KMS-11 (cell line): ENCODE measurements around the gene CAMTA1.

Experiments used
- H2AFZ ChIP-seq: fragments of 200-600 bp; sonication (generic); 2 replicates; pipeline ENCODE4 v1.6.1; 2016; ENCODE audit warnings: antibody characterized with exemption, mixed run types, low read depth
- H3K27ac ChIP-seq: fragments of 200-600 bp; sonication (generic); 2 replicates; pipeline ENCODE4 v1.6.1; 2016; ENCODE audit warnings: mild to moderate bottlenecking, mixed run types
- H3K27me3 ChIP-seq: fragments of 200-600 bp; sonication (generic); 2 replicates; pipeline ENCODE4 v1.6.1; 2017; ENCODE audit warnings: mild to moderate bottlenecking, low read depth, mixed run types, moderate library complexity; ENCODE audit not compliant: insufficient read depth
- H3K36me3 ChIP-seq: fragments of 200-600 bp; sonication (generic); 2 replicates; pipeline ENCODE4 v1.6.1; 2017; ENCODE audit warnings: mild to moderate bottlenecking, mixed run types; ENCODE audit not compliant: insufficient read depth
- H3K4me1 ChIP-seq: fragments of 200-600 bp; sonication (generic); 2 replicates; pipeline ENCODE4 v1.6.1; 2016; ENCODE audit warnings: mild to moderate bottlenecking, low read depth, mixed run types; ENCODE audit not compliant: poor library complexity, severe bottlenecking
- H3K4me2 ChIP-seq: fragments of 200-600 bp; sonication (generic); 2 replicates; pipeline ENCODE4 v1.7.0; 2016; ENCODE audit warnings: mild to moderate bottlenecking, mixed run types
- H3K4me3 ChIP-seq: fragments of 200-600 bp; sonication (generic); IDR thresholded peaks from 2 replicates; pipeline ENCODE4 v1.6.1; 2017; ENCODE audit warnings: low read depth, low read length, mixed read lengths; ENCODE audit not compliant: insufficient read depth
- H3K79me2 ChIP-seq: fragments of 200-600 bp; sonication (generic); 2 replicates; pipeline ENCODE4 v1.6.1; 2016; ENCODE audit warnings: low read depth, mixed run types; ENCODE audit not compliant: insufficient read depth
- H3K9ac ChIP-seq: fragments of 200-600 bp; sonication (generic); 2 replicates; pipeline ENCODE4 v1.6.1; 2016; ENCODE audit warnings: mild to moderate bottlenecking, mixed run types
- H4K20me1 ChIP-seq: fragments of 200-600 bp; sonication (generic); 2 replicates; pipeline ENCODE4 v1.6.1; 2016; ENCODE audit warnings: mild to moderate bottlenecking, mixed run types; ENCODE audit not compliant: insufficient read depth
- TF ChIP-seq, protein P1 (sequence below): fragments of 200-600 bp; sonication (generic); conservative IDR thresholded peaks from 2 replicates; pipeline ENCODE4 v1.6.1; 2017; ENCODE audit warnings: low read depth, mild to moderate bottlenecking, antibody characterized with exemption, low read length, moderate library complexity, mixed read lengths

The CAMTA1 gene

DNA sequence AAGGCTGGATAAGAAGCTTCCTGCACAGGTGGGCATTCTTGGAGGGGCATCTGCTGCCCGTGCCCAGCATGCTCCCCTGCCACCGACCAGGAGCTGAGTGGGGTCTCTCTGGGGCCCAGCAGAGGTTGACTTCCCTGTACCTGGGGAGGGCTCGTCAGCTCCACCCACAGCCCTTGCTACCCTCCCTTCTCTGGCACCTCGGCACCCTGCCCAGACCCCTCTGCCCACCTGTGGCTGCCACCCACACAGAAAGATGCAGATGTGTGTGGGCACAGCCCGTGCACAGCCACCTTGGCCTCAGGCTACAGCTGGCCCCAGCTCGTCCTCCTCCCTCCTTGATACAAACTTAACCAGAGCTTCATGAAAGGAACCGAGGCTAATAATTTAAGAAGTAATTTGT, 744.7 kb downstream of the CAMTA1 start:
- TF ChIP-seq, protein P1, sequence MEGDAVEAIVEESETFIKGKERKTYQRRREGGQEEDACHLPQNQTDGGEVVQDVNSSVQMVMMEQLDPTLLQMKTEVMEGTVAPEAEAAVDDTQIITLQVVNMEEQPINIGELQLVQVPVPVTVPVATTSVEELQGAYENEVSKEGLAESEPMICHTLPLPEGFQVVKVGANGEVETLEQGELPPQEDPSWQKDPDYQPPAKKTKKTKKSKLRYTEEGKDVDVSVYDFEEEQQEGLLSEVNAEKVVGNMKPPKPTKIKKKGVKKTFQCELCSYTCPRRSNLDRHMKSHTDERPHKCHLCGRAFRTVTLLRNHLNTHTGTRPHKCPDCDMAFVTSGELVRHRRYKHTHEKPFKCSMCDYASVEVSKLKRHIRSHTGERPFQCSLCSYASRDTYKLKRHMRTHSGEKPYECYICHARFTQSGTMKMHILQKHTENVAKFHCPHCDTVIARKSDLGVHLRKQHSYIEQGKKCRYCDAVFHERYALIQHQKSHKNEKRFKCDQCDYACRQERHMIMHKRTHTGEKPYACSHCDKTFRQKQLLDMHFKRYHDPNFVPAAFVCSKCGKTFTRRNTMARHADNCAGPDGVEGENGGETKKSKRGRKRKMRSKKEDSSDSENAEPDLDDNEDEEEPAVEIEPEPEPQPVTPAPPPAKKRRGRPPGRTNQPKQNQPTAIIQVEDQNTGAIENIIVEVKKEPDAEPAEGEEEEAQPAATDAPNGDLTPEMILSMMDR = no peak
- H3K4me1 ChIP-seq = no peaks in the 10 kb centered on the region
- no peak overlapping the region for H3K4me3 ChIP-seq
- no peaks in the 10 kb centered on the region for H4K20me1 ChIP-seq
- H3K27me3 ChIP-seq = peaks cover 23% of the 10 kb centered on the region; the same call in 1 of the 2 replicates
- H3K27ac ChIP-seq = no peak overlapping the region
- no peak overlapping the region for H2AFZ ChIP-seq
- no peaks in the 10 kb centered on the region for H3K36me3 ChIP-seq
- no peak overlapping the region for H3K9ac ChIP-seq
- H3K79me2 ChIP-seq = no peaks in the 10 kb centered on the region
- no peak overlapping the region for H3K4me2 ChIP-seq

DNA sequence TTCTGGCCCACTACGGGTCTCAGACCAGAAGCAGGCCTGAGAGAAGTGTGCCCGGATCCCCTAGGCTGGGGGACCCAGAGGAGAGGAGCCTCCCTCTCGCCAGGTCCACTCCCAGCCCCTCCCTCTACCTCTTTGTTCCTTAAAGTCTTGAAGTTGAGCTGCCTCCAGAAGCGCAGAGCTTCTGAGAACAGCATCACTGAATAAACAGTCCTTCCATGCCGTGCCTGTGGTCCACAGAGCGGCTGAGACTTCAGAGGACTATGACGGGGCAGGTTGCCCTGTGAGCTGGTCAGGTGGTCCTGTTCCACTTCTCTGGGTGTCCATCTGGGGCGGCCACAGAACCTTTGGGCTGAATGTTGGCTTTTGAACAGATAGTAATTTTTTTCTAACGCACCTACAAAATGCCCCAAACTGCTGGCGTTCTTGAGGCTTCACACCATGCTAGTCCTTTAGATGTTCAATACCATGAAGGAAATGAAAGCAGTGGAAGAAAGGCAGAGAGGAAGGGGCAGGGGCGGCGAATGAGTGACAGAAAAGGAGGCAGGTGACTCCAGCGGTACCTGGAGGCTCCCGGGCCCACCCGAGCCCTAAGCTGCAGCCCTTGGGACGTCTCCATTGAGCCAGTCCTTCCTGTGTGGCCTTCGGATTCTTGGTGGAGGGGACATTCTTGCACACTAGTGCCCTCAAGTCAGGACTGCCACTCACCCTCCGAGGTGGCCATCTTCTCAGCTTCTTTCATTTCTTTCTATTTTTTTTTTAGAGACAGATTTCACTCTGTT, 746.5 kb downstream of the CAMTA1 start:
- no peak overlapping the region for H2AFZ ChIP-seq
- TF ChIP-seq, protein P1 = no peak
- no peak overlapping the region for H3K4me3 ChIP-seq
- H3K79me2 ChIP-seq = no peaks in the 10 kb centered on the region
- H3K36me3 ChIP-seq = no peaks in the 10 kb centered on the region
- no peak overlapping the region for H3K9ac ChIP-seq
- H3K4me1 ChIP-seq = peaks cover 4% of the 10 kb centered on the region
- no peak overlapping the region for H3K27ac ChIP-seq
- no peaks in the 10 kb centered on the region for H4K20me1 ChIP-seq
- H3K27me3 ChIP-seq = peaks cover 39% of the 10 kb centered on the region; the same call in 1 of the 2 replicates
- no peak overlapping the region for H3K4me2 ChIP-seq

DNA sequence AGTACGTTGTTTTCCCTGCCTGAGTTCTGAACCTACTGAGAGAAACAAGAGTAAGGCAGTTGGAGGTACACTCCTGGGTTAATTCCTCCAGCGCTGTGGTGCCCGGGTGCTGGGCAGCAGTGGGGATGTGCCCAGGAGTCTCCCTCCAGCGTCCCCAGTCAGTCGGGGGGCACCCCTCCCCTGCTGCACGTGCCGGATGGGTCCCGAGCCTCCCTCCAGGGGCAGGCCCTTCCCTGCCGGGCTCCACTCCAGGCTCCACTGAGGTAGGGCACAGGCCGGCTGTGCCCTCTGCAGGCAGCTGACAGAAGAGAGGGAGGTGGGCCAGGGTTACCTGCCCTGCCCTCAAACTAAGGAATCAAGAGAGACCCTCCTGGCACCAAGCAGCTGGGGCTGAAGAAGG, 747.8 kb downstream of the CAMTA1 start:
- Histone ChIP-seq H4K20me1 (no peaks in the 10 kb centered on the region), H3K4me2 (no peak overlapping the region), H3K4me3 (no peak overlapping the region), H3K4me1 (peaks cover 4% of the 10 kb centered on the region), H3K79me2 (no peaks in the 10 kb centered on the region), H3K27ac (no peak overlapping the region), H3K36me3 (no peaks in the 10 kb centered on the region), H3K9ac (no peak overlapping the region), H3K27me3 (peaks cover 47% of the 10 kb centered on the region; the same call in 1 of the 2 replicates), H2AFZ (no peak overlapping the region)
- TF ChIP-seq, protein P1 = no peak

DNA sequence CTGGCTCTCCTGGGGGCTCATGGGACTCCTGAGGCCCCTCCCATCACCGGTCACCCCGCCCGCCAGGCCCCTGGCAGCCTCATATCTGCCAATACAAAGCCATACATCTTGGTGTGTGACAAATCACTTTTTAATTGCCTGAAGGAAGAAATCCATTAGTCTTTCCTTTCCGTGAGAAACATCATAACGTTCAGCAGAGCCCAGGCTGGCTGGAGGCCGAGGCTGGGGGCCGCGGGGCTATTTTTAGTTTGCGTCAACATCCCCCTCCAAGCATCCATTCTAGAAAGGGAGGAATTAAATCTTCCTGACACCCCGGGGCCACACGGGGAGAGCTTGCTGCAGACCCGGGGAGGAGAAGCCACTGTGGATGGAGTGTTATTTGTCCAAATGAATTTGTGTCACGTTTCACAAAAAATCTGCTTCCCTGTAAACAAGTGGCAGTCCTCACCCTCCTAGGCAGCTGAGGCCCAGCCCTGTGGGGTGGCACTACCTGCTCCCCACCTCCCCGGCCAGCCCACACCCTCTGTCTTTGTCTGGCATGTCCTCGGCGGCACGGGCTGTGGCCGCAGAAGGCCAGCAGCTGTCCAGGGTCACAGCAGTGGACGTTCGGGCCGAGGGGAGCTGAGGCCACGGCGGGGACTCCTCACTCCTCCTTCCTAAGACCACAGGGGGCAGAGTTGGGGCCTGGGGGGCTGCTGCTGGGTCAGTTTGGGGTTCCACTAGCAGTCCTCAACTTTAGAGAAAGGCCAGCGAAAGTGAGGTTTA, 749.0 kb downstream of the CAMTA1 start:
- Histone ChIP-seq H3K27me3 (peaks cover 47% of the 10 kb centered on the region; the same call in 1 of the 2 replicates), H3K4me3 (no peak overlapping the region), H3K79me2 (no peaks in the 10 kb centered on the region), H3K36me3 (no peaks in the 10 kb centered on the region), H3K4me2 (no peak overlapping the region), H3K9ac (no peak overlapping the region), H4K20me1 (no peaks in the 10 kb centered on the region), H2AFZ (no peak overlapping the region), H3K27ac (no peak overlapping the region), H3K4me1 (peaks cover 4% of the 10 kb centered on the region)
- TF ChIP-seq, protein P1 = no peak
